Thyroid gland (tissue), 4 donors: ENCODE results near the gene LAMP1.

Source experiments
- POLR2A ChIP-seq, 2 donors: fragments of 450-650 bp; IDR thresholded peaks; one replicate each; pipeline ENCODE4 v1.6.1; 2017; ENCODE audit warnings: antibody characterized with exemption in 2 of 2, mild to moderate bottlenecking in 2 of 2, moderate library complexity in 1 of 2
- TF ChIP-seq, protein P1 (sequence below), 6 experiments: fragments of 200-600 bp in 3 of 6; fragments of 450-650 bp in 3 of 6; sonication (generic) in 3 of 6; IDR thresholded peaks; one replicate each; pipeline ENCODE4 v1.5.1; 2016 to 2019; ENCODE audit warnings: antibody characterized with exemption in 6 of 6, mild to moderate bottlenecking in 2 of 6, inconsistent platforms in 1 of 6, moderate library complexity in 1 of 6

DNA sequence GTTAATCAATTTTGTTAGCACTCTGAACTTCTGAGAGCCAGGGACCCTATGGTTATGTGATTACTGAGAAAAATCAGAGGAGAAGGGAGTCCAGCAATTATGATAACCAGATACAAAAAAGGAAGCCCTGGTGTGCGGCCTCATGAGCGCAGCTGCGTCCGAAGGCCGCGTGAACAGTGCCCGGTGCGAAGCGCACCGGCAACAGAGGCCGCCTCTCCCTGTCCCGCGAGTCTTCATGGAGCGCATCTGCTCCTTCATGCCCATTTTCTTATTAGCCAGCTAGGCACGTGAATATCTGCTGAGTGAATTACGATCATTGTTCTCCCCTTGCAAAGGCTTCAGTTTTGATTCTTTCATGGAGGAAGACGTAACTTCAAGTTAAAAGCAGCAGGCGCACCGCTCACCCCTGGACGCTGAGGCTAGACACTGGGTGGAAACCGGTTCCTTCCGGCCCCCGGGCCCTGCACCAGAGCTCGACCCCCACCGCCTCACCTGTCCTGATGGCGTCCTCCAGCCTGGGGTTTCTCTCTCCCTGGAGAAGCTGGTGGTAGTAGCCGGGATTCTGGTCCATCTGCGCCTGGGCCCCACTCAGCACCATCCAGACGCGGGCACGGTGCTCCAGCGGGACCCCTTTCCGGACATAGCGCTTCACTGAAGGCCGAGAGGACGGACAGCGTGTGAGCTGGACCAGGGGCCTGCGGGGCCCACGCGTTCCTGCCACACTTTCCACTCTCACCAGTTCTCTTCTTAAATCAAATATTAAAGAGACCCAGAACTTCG, 58.0 kb downstream of the LAMP1 start:
- TF ChIP-seq, protein P1, sequence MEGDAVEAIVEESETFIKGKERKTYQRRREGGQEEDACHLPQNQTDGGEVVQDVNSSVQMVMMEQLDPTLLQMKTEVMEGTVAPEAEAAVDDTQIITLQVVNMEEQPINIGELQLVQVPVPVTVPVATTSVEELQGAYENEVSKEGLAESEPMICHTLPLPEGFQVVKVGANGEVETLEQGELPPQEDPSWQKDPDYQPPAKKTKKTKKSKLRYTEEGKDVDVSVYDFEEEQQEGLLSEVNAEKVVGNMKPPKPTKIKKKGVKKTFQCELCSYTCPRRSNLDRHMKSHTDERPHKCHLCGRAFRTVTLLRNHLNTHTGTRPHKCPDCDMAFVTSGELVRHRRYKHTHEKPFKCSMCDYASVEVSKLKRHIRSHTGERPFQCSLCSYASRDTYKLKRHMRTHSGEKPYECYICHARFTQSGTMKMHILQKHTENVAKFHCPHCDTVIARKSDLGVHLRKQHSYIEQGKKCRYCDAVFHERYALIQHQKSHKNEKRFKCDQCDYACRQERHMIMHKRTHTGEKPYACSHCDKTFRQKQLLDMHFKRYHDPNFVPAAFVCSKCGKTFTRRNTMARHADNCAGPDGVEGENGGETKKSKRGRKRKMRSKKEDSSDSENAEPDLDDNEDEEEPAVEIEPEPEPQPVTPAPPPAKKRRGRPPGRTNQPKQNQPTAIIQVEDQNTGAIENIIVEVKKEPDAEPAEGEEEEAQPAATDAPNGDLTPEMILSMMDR (IDR thresholded peaks at IDR 0.05): no peak
- no peak for TF ChIP-seq POLR2A (IDR thresholded peaks at IDR 0.05)
